HepG2 (cell line): ENCODE results near the gene NPHP4. TPM values are rescaled to one million over a fixed set of nuclear protein-coding genes. Genes with fewer than 3 reads are reported as not detected.

Source experiments
- ATAC-seq: fragments of 200-7000 bp; cut with Tn5 transposase; 3 replicates; pipeline ENCODE4 v1.9.1; 2020; ENCODE audit warnings: mild to moderate bottlenecking, moderate library complexity
- BruUV-seq: library from RNA; stranded (reverse); fragments of 400-500 nt; replicated peaks from 2 replicates; lab custom pipeline; 2021; lab: Mats Ljungman, UMichigan
- CTCF ChIA-PET: fragments of 300-600 bp; formaldehyde crosslinking; extraction: SDS; loops from one replicate; lab custom pipeline; 2021; ENCODE audit warnings: low total read pairs, inconsistent platforms, low intra/inter-chr PET ratio; lab: Yijun Ruan, JAX
- POLR2A ChIA-PET: fragments of 350-600 bp; sonication (Branson Sonifier 250); formaldehyde crosslinking; loops from one replicate; lab custom pipeline; 2020; ENCODE audit warnings: antibody characterized with exemption, inconsistent platforms; lab: Yijun Ruan, JAX
- DNase-seq: peaks from one replicate; pipeline ENCODE4 v3.0.0-alpha.2; 2015; ENCODE audit warnings: low spot score
- FAIRE-seq: peaks from 3 replicates; lab custom pipeline; 2011; peaks lifted over from hg19 to GRCh38; lab: Jason Lieb, UNC
- H2AFZ ChIP-seq: one replicate; pipeline ENCODE4 v1.6.1; 2011; ENCODE audit warnings: low read length, inconsistent platforms
- H3K27ac ChIP-seq: fragments of 300-600 bp; 3 replicates; pipeline ENCODE4 v1.8.0; 2011; ENCODE audit warnings: mixed run types, mild to moderate bottlenecking, mixed read lengths, low read length, inconsistent platforms; ENCODE audit not compliant: insufficient read depth; ENCODE audit errors: extremely low read length
- H3K27me3 ChIP-seq, 2 experiments: fragments of 200-600 bp in 1 of 2; 2 replicates in 1 of 2; 3 replicates in 1 of 2; pipeline versions ENCODE4 v1.6.0 to v1.8.0; 2011; ENCODE audit warnings: low read length in 2 of 2, mild to moderate bottlenecking in 2 of 2, moderate library complexity in 2 of 2, inconsistent platforms in 1 of 2; ENCODE audit not compliant: insufficient read depth in 2 of 2, control insufficient read depth in 1 of 2
- H3K36me3 ChIP-seq, 2 experiments: fragments of 200-600 bp in 1 of 2; replicated peaks in 1 of 2; 2 replicates in 1 of 2; 3 replicates in 1 of 2; pipeline versions ENCODE4 v1.5.1 to v1.8.0; 2011; ENCODE audit warnings: low read length in 2 of 2, inconsistent platforms in 1 of 2; ENCODE audit not compliant: insufficient read depth in 2 of 2, control insufficient read depth in 1 of 2
- H3K4me1 ChIP-seq: 2 replicates; pipeline ENCODE4 v1.5.1; 2012; ENCODE audit warnings: low read length, inconsistent platforms; ENCODE audit not compliant: insufficient read depth
- H3K4me2 ChIP-seq: 2 replicates; pipeline ENCODE4 v1.6.0; 2011; ENCODE audit warnings: low read depth, low read length, inconsistent platforms
- H3K4me3 ChIP-seq, 3 experiments: fragments of 200-600 bp in 1 of 3; sonication (generic), shearing (Covaris generic) in 1 of 3; replicated peaks in 1 of 3; 2 replicates each; pipeline ENCODE4 v1.5.1; 2011 to 2016; ENCODE audit warnings: low read length in 3 of 3, inconsistent platforms in 2 of 3, low read depth in 2 of 3, mild to moderate bottlenecking in 2 of 3, control low read depth in 1 of 3, mixed read lengths in 1 of 3; ENCODE audit not compliant: insufficient read depth in 1 of 3
- H3K79me2 ChIP-seq: one replicate; pipeline ENCODE4 v1.6.1; 2011; ENCODE audit warnings: low read length, inconsistent platforms; ENCODE audit not compliant: insufficient read depth
- H3K9ac ChIP-seq: 2 replicates; pipeline ENCODE4 v1.6.0; 2011; ENCODE audit warnings: mild to moderate bottlenecking, low read depth, low read length, inconsistent platforms; ENCODE audit not compliant: insufficient read depth
- H3K9me3 ChIP-seq: 2 replicates; pipeline ENCODE4 v1.5.1; 2012; ENCODE audit warnings: mild to moderate bottlenecking, low read length
- H4K20me1 ChIP-seq: 2 replicates; pipeline ENCODE4 v1.6.0; 2011; ENCODE audit warnings: inconsistent platforms, mild to moderate bottlenecking, low read length, moderate library complexity; ENCODE audit not compliant: insufficient read depth
- CHD2 ChIP-seq: IDR thresholded peaks from 2 replicates; pipeline ENCODE4 v1.6.1; 2011; ENCODE audit warnings: low read depth, low read length, improper control_type of control experiment
- KLF11 ChIP-seq: IDR thresholded peaks from 2 replicates; pipeline ENCODE4 v1.6.1; 2016; ENCODE audit warnings: missing compliant biosample characterization
- NR2F6 ChIP-seq, 2 experiments: IDR thresholded peaks; 2 replicates each; pipeline ENCODE4 v1.6.1; 2016; ENCODE audit warnings: antibody characterized with exemption in 1 of 2, mild to moderate bottlenecking in 1 of 2
- PPARG ChIP-seq: conservative IDR thresholded peaks from 2 replicates; pipeline ENCODE4 v1.6.1; 2016; ENCODE audit warnings: missing biosample characterization, missing genetic modification reagents
- TCF7 ChIP-seq: sonication (generic); IDR thresholded peaks from 2 replicates; pipeline ENCODE4 v1.6.1; 2016; ENCODE audit warnings: antibody characterized with exemption, low read depth
- ZBTB42 ChIP-seq: sonication (generic); formaldehyde crosslinking; IDR thresholded peaks from 2 replicates; pipeline ENCODE4 v1.5.0; 2020; ENCODE audit warnings: mild to moderate bottlenecking, missing genetic modification reagents
- ZKSCAN5 ChIP-seq: sonication (generic); formaldehyde crosslinking; IDR thresholded peaks from 2 replicates; pipeline ENCODE4 v1.5.1; 2020; ENCODE audit warnings: mild to moderate bottlenecking, missing genetic modification reagents
- ZNF34 ChIP-seq: sonication (generic); formaldehyde crosslinking; IDR thresholded peaks from 2 replicates; pipeline ENCODE4 v1.4.0; 2020; ENCODE audit warnings: mild to moderate bottlenecking, missing genetic modification reagents, borderline replicate concordance
- ZNF431 ChIP-seq: sonication (generic); formaldehyde crosslinking; IDR thresholded peaks from 2 replicates; pipeline ENCODE4 v1.9.0; 2022; ENCODE audit warnings: missing genetic modification reagents, low read depth, mild to moderate bottlenecking, borderline replicate concordance
- ZNF44 ChIP-seq: sonication (generic); formaldehyde crosslinking; IDR thresholded peaks from 2 replicates; pipeline ENCODE4 v1.5.1; 2020; ENCODE audit warnings: mild to moderate bottlenecking, missing genetic modification reagents
- ZSCAN25 ChIP-seq: sonication (generic); formaldehyde crosslinking; IDR thresholded peaks from 2 replicates; pipeline ENCODE4 v1.8.0; 2022; ENCODE audit warnings: mild to moderate bottlenecking, missing genetic modification reagents
- WGBS: methylation state at CpG from one replicate; pipeline ENCODE4 v1.1.6; 2017; ENCODE audit warnings: low lambda C conversion rate; 5-methylcytosine and 5-hydroxymethylcytosine counted together
- in situ Hi-C: cut with HindIII; loops from 2 replicates; pipeline ENCODE4 v1.10.0; 2017; ENCODE audit warnings: low pct_unique_long_range_greater_than_20kb; ENCODE audit not compliant: extremely low pct_ligation_motif_present
- intact Hi-C: fragments of 100-400 bp; cut with micrococcal nuclease; formaldehyde crosslinking; loops from one replicate; pipeline ENCODE4 v1.10.0; 2022; ENCODE audit not compliant: unreplicated experiment
- polyA plus RNA-seq, 8 experiments: library from polyadenylated mRNA; depleted of rRNA in 3 of 8; stranded (reverse) in 7 of 8; unstranded in 1 of 8; fragments of >200 nt; fragmentation: Illumina TruSeq in 4 of 8; extraction: Trizol in 4 of 8; gene quantifications; 2 replicates each; pipeline versions ENCODE4 v1.2.1 to v1.2.3, GENCODE V29; 2011 to 2016; ENCODE audit warnings: low read depth in 4 of 8, missing spikeins in 1 of 8, mixed read lengths in 1 of 8; ENCODE audit not compliant: insufficient read depth in 1 of 8
- total RNA-seq, 5 experiments: library from RNA; depleted of rRNA; stranded (reverse); fragments of >200 nt; fragmentation: Illumina TruSeq; extraction: Trizol; gene quantifications; 2 replicates each; pipeline ENCODE4 v1.2.3, GENCODE V29; 2016; ENCODE audit warnings: low read depth in 1 of 5
- TF ChIP-seq, protein P1 (sequence below): IDR thresholded peaks from 2 replicates; pipeline ENCODE4 v1.6.1; 2016; ENCODE audit warnings: missing genetic modification reagents, missing compliant biosample characterization

The NPHP4 gene
- total and polyA plus RNA-seq, 2 of the 13 experiments (the other 11 are each of a cell fraction or from before 2014, with no cell fraction given) = 4.4 to 6.8 TPM

DNA sequence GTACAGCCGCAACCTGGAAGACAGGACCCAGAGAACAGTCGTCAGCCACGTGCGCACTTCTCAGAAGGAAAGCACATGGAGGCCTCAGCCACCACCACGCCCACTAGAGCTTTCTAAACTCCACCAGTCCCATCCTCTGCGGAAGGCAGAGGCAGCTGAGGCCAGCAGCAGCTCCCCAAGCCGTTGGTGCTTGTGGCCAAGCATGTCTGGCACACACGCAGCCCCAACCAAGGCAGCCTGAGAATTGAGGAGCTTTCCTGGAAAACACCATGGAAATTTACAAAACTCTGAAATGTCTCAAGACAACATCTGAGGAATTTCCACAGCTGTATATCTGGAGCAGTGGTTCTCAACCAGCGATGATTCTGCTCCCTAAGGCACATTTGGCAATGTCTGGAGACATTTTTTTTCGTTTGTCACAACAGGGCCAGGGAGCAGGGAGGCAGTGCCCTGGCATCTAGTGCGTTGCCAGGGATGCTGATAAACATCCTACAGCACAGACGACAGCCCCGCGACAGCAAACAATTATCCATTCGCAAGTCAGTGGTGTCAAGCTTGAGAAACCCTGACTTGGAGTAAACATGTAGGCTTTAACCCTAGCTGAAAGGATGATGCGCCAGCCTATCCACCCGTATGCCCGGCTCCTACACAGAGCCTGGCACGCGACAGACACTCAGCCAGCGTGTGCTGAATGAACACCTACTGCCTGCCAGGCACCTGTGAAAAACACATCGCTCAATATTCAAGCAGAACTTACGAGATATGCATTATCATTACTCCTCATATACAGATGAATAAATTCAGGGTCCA lies 24.7 kb downstream of the NPHP4 start:
- in situ Hi-C loops = loop anchor here (5.0 kb wide), 1 partner anchor 50 kb away; no protein-coding TSS in a partner anchor
- CTCF ChIA-PET = no interaction called here
- Histone ChIP-seq H3K9ac (no peak overlapping the region), H3K27ac (no peak overlapping the region), H3K4me2 (no peak overlapping the region), H3K27me3 (no peaks in the 10 kb centered on the region; a peak in 1 of 5 replicates), H3K36me3 (peaks cover 7 to 41% of the 10 kb centered on the region in 2 experiments), H2AFZ (no peak overlapping the region), H3K4me1 (peaks cover 14% of the 10 kb centered on the region)
- DNase-seq = no peak
- intact Hi-C loops = no loop called here
- WGBS = 96% methylated on average over 16 of the region's 23 CpGs
- BruUV-seq = no TSS peak
- POLR2A ChIA-PET = interaction anchor here (0.7 kb wide), 1 partner anchor 326 kb away, joined by 3 read pairs; no protein-coding TSS in a partner anchor
- TF ChIP-seq ZSCAN25 (CRISPR knock-in tag) (no peak), PPARG (no peak), ZNF34 (CRISPR knock-in tag) (no peak), TCF7 (no peak), NR2F6 (IDR thresholded peaks at IDR 0.05) (no peak), NR2F6 (CRISPR knock-in tag; IDR thresholded peaks at IDR 0.05) (no peak), ZKSCAN5 (no peak), ZNF44 (CRISPR knock-in tag) (no peak), ZBTB42 (CRISPR knock-in tag) (no peak), ZNF431 (CRISPR knock-in tag) (no peak), KLF11 (CRISPR knock-in tag) (no peak), CHD2 (no peak)
- TF ChIP-seq, protein P1, sequence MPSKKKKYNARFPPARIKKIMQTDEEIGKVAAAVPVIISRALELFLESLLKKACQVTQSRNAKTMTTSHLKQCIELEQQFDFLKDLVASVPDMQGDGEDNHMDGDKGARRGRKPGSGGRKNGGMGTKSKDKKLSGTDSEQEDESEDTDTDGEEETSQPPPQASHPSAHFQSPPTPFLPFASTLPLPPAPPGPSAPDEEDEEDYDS (CRISPR knock-in tag) = no peak
- TF ChIP-seq, all 625 proteins: peak for 0
- FAIRE-seq (no peak), ATAC-seq (no peak)
- no peaks in the 10 kb centered on the region for H4K20me1 ChIP-seq
- no peak overlapping the region for H3K4me3 ChIP-seq
- H3K79me2 ChIP-seq = peaks cover 3% of the 10 kb centered on the region
- no peaks in the 10 kb centered on the region for H3K9me3 ChIP-seq
